Suprapubic skin (tissue), 4 donors: ENCODE results near the gene OTOF.

Experiments
- EP300 ChIP-seq: sonication (generic); formaldehyde crosslinking; IDR thresholded peaks from one replicate; pipeline ENCODE4 v1.6.1; 2017; ENCODE audit warnings: antibody characterized with exemption
- POLR2A ChIP-seq, 2 donors: fragments of 450-650 bp; IDR thresholded peaks; one replicate each; pipeline ENCODE4 v1.6.1; 2017; ENCODE audit warnings: antibody characterized with exemption in 2 of 2, mild to moderate bottlenecking in 2 of 2, moderate library complexity in 2 of 2
- POLR2AphosphoS5 ChIP-seq, 3 donors: sonication (generic); formaldehyde crosslinking; IDR thresholded peaks; one replicate each; pipeline ENCODE4 v1.6.1; 2017; ENCODE audit warnings: antibody characterized with exemption in 3 of 3
- TF ChIP-seq, protein P1 (sequence below), 2 donors: fragments of 200-600 bp in 1 of 2; fragments of 450-650 bp in 1 of 2; sonication (generic) in 1 of 2; IDR thresholded peaks; one replicate each; pipeline ENCODE4 v1.5.1; 2016 to 2019; ENCODE audit warnings: antibody characterized with exemption in 2 of 2, mild to moderate bottlenecking in 1 of 2, moderate library complexity in 1 of 2

DNA sequence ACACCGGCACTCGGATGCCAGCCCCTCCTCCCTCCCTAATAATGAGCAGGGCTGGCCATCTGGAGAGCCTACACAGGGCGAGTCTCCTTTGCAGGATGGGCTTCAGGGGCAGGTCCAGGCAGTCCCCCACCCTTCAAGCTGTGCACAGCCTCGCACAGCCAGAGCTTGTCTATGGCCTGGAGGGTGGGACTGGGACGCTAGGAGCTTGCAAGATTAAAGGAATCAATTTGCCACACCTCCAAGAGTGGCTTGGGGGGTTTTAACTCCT lies 43.9 kb upstream of the OTOF start:
- TF ChIP-seq, protein P1, sequence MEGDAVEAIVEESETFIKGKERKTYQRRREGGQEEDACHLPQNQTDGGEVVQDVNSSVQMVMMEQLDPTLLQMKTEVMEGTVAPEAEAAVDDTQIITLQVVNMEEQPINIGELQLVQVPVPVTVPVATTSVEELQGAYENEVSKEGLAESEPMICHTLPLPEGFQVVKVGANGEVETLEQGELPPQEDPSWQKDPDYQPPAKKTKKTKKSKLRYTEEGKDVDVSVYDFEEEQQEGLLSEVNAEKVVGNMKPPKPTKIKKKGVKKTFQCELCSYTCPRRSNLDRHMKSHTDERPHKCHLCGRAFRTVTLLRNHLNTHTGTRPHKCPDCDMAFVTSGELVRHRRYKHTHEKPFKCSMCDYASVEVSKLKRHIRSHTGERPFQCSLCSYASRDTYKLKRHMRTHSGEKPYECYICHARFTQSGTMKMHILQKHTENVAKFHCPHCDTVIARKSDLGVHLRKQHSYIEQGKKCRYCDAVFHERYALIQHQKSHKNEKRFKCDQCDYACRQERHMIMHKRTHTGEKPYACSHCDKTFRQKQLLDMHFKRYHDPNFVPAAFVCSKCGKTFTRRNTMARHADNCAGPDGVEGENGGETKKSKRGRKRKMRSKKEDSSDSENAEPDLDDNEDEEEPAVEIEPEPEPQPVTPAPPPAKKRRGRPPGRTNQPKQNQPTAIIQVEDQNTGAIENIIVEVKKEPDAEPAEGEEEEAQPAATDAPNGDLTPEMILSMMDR (IDR thresholded peaks at IDR 0.05): no peak
- no peak for TF ChIP-seq EP300
- no peak for TF ChIP-seq POLR2AphosphoS5 (IDR thresholded peaks at IDR 0.05)
- no peak for TF ChIP-seq POLR2A (IDR thresholded peaks at IDR 0.05)
